Measurements from ENCODE around the gene BNIP2.
"Not testable (repeated sequence)": the region's sequence is repeated elsewhere in the genome, so short reads cannot be mapped to it uniquely, and the experiment has no call there.

BNIP2 gene

DNA sequence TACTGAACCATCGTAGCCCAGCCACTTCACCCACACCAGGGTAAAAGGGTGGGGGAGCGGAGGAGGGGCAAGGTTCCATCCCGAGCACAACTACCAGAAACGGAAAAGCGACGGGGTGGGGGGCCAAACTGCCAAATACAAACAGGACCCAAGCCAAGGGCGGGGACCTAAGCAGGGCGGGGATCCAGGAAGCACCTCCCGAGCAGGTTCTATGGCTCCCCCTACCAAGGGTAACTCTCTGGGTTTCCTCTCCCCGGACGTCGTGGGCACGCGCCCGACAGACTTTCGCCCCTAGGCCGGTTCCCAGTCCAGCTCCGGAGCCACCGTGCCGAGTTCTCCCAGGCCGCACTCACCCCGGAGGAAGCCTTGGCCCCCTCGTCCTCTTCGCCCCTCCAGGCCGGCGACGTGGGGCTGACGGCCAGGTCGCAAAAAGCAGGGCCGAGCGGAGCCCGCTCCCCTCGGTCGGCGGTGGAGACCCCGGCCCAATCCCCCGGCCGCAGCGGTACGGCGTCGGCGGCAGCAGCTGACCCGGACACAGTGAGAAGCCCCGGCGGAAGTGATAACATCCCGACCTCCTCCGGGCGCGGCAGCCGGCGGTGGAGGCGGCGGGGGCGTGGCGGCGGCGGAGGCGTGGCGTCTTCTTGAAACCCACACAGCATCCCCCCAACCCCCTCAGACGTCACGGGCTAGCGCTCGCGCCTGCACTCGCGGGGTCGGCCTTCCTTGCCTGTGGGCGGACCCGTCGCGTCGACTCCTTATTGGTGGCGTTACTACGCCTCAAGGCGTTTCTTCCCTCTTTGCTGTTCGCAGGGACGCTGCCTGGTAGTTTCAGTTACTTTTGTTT lies at the start of gene BNIP2:
Gene BNIP2 (minus strand): TSS at position 539 of the 844 bp plus-strand sequence. CDS start 6,863 bp downstream, outside the sequence.
- DNase-seq (ENCODE audit: low read depth in 1 of 2, low spot score in 1 of 2): peak; percentile 93 to 97

- DNase-seq (ENCODE audit: low read depth in 1 of 2, low spot score in 1 of 2): no peak
These were observed 49.6 kb upstream of the BNIP2 start for GRCh38 chr15:59738676-59739075.

DNA sequence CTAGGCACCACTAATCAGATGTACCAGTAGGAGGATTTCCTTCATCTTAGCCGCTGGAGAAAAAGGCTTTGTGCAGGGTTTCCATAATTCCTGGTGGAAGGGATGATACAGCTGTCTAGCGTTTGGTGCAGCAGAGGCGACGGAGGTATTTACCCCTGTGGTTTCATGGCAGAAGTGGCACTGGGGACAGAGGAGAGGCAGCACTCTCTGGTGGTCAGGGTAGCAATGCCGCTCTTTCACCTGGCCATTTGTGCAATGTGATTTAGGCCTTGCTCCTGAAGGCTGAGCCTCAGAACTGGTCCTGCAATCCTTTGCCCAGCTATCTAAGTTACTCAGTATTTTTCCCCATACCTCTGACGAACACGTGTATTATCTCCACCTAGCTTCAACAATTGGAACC lies 47.1 kb upstream of the BNIP2 start:
- no peak for DNase-seq (ENCODE audit: low read depth in 1 of 2, low spot score in 1 of 2)

DNA sequence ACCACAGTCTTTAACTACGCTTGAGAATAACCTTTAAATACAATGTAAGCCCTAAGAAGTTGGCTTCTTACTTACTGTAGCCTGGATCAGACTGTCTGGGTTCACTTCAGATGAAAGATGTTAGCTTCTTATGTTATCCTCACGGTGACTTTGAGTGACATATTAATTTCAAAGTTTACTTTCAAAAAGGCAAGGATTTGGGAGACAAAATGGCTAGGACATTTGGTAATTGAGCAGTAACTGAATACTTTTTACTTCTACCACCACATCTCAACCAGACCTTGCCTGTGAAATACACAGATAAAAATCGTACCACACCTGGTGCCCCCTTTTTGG lies 36.0 kb upstream of the BNIP2 start:
- no peak for DNase-seq (ENCODE audit: low read depth in 1 of 2, low spot score in 1 of 2)

DNA sequence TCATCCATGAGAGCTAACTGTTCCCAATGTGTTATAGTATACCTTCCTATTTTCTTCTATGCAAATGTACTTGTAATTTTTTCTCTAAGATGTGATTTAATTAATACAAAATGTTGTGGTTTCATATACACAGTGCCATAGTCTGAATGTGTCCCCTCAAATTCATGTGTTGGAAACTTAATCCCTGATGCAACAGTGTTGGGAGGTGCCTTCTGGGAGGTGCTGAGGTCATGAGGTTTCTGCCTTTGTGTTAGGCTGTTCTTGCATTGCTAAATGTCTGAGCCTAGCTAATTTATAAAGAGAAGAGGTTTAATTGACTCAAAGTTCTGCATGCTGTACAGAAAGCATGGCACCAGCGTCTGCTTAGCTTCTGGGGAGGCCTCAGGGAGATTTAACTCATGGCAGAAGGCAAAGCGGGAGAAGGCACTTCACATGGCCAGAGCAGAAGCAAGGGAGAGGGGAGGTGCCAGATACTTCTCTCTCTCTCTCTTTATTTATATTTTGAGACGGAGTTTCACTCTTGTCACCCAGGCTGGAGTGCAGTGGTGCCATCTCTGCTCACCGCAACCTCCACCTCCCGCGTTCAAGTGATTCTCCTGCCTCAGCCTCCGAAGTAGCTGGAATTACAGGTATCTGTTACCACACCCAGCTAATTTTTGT lies 34.7 kb upstream of the BNIP2 start:
- no peak for DNase-seq (ENCODE audit: low read depth in 1 of 2, low spot score in 1 of 2)

GRCh38 chr15:59722476-59722875 lies 33.4 kb upstream of the BNIP2 start:
- no peak for DNase-seq (ENCODE audit: low read depth in 1 of 2, low spot score in 1 of 2)

- no peak for DNase-seq (ENCODE audit: low read depth in 1 of 2, low spot score in 1 of 2)
These were observed 32.9 kb upstream of the BNIP2 start for GRCh38 chr15:59722037-59722436.

DNA sequence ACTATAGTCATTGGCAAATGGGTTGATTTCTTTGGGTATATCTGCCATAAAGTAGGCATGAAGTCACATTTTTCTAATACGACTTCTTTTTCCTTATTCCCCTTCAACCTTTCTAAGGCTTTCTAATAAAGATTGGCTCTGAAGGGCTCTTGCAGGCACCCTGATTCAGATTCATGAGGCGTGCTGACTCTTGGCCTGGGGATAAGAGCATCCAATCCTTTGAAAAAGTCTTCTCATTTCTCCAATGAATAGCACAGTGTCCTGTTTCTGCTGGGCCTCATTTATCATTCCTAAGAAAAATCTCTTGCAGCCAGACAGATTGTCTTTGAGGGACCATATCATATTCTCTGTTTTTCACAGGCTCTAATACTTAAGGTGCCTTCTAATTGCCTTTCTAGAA lies 32.3 kb upstream of the BNIP2 start:
- DNase-seq (ENCODE audit: low read depth in 1 of 2, low spot score in 1 of 2): no peak

GRCh38 chr15:59713177-59713576 lies 24.1 kb upstream of the BNIP2 start:
- DNase-seq (ENCODE audit: low read depth in 1 of 2, low spot score in 1 of 2): no peak

DNA sequence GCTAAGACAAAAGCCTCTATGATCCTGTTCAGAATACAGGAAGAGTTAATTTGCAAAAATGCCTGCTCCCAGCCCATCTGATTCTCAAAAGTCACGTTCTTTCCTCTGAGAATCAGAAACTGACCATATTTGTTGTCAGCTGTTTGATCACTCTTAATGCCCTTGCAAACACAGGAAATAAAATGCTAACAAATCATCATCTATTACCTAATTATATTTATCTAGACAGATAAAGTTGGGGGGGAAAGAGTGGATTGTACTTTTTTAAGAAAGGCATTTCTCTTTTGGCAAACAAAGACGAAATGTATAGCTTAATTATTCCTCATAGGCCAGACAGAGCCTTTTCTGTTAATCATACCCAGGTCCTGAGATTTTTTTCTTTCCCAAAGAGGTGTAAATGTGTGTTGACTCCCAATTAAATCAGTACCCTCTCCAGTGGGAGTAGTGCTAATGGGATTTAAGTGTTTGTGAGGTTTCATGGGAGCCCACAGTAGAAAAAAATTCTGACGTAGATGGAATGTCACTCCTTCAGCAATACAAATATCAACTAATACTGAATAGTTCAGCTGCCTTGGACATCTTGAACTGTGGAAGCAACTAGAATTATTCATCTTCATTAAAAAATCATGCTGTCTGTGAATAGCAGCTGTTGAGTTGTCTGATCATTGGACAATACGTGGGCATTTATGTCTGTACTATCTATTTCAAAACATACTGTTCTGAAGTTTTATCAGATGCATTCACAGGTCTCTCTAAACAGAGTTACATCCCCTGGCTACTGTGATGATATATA lies 22.5 kb upstream of the BNIP2 start:
- no peak for DNase-seq (ENCODE audit: low read depth in 1 of 2, low spot score in 1 of 2)

DNA sequence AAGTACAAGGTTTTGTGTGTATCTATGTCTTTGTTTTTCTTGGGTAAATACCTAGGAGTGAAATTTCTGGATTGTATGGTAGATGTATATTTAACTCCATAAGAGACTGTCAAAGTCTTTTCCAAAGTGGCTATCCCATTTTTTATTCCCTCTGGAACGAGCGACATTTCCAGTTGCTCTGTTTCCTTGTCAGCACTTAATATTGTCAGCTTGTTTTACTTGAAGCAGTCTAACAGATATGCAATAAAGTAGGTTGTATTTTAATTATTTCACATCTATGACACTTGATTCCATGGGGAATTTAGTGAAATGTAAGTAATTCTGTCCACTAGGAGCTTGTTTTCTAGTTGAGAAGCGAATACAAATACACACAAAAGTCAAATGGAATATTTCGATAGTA lies 18.5 kb upstream of the BNIP2 start:
- no peak for DNase-seq (ENCODE audit: low read depth in 1 of 2, low spot score in 1 of 2)

DNA sequence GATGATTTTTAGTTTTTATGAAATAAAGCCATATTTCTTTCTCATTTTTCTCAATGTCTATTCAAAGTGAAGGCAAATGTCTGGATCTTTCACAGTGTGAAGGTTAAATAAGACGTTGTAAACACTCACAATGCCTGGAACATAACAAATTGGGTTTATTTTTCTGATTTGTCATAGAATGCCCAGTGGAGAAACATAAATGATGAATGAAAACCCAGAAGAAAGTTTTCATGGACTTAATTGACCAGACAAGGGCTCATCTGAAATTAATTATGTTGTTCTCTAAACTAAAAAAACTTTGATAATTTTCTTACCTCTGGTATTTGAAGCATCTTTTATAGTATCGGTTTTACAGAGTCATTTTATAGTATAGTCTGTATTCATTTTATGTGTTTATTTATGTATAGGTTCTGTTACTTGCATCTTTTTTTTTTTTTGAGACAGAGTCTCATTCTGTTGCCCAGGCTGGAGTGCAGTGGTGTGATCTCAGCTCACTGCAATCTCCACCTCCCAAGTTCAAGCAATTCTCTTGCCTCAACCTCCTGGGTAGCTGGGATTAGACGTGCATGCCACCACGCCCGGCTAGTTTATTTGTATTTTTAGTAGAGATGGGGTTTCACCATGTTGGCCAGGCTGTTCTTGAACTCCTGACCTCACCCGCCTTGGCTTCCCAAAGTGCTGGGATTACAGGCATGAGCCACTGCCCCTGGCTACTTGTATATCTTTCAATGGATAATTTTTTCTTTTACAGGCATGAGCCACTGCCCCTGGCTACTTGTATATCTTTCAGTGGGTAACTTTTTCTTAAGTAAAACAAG lies 15.1 kb upstream of the BNIP2 start:
- no peak for DNase-seq (ENCODE audit: low read depth in 1 of 2, low spot score in 1 of 2)

- no peak for DNase-seq (ENCODE audit: low read depth in 1 of 2, low spot score in 1 of 2)
These were observed 13.2 kb upstream of the BNIP2 start for GRCh38 chr15:59702351-59702750.

- DNase-seq (ENCODE audit: low read depth in 1 of 2, low spot score in 1 of 2): no peak
These were observed 12.8 kb upstream of the BNIP2 start for GRCh38 chr15:59701880-59702279.

- DNase-seq (ENCODE audit: low read depth in 1 of 2, low spot score in 1 of 2): no peak
These were observed 10.8 kb upstream of the BNIP2 start for GRCh38 chr15:59699810-59700431.

DNA sequence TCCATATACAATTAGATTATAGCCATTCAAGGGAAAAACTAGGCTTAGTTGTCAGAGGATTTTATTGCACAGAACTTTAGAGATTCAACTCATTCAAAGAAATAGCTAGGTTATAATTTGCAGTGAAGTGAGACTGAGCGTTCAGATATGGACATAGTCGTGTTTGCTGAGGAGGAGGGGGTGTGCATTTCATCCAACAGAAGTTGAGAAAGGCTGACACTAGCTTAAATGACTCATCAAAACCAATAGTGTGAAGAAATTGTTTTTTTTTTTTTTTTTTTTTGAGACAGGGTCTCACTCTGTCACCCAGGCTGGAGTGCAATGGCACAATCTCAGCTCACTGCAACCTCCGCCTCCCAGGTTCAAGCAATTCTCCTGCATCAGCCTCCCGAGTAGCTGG lies 8.9 kb upstream of the BNIP2 start:
- DNase-seq (ENCODE audit: low read depth in 1 of 2, low spot score in 1 of 2): not testable (repeated sequence)

DNA sequence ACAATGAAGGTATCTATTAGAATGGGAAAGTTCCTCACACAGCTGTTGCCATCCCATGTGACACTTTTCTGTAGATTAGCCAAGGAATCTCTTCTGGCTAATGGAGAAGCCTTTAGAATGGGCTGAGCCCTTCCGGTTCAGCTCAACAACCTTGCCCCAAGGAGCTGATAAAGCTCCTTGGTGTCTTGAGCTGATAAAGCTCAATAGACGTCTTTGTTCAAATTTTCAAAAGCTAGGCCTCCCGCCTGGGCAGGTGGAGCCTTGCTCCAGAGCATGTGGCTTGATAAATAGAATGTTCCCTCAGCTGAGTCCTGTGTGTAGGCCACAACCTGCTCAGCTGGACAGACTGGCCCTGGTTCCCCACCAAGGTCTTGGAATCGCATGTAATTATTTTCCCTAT lies 7.2 kb upstream of the BNIP2 start:
- DNase-seq (ENCODE audit: low read depth in 1 of 2, low spot score in 1 of 2): no peak

DNA sequence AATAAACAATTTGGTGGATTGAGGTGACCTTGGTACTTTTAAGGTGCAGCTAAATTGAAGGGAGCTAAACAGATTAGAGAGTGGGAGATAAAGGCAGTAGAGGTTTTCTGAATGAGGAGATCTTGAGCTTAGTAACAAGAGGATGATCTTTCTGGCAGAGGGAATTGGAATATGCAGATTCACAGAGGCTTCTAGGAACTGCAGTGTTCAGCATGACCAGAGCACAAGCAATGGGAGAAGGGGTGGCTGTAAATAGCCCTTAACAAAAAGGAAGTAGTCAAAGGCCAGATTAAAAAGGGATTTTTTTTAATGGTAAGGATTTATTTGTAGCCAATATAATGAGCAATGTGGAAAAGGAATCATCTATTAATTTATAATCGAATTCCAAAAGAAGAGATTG lies 5.7 kb upstream of the BNIP2 start:
- no peak for DNase-seq (ENCODE audit: low read depth in 1 of 2, low spot score in 1 of 2)

- DNase-seq (ENCODE audit: low read depth in 1 of 2, low spot score in 1 of 2): no peak
These were observed 2.2 kb upstream of the BNIP2 start for GRCh38 chr15:59691194-59691805.

DNA sequence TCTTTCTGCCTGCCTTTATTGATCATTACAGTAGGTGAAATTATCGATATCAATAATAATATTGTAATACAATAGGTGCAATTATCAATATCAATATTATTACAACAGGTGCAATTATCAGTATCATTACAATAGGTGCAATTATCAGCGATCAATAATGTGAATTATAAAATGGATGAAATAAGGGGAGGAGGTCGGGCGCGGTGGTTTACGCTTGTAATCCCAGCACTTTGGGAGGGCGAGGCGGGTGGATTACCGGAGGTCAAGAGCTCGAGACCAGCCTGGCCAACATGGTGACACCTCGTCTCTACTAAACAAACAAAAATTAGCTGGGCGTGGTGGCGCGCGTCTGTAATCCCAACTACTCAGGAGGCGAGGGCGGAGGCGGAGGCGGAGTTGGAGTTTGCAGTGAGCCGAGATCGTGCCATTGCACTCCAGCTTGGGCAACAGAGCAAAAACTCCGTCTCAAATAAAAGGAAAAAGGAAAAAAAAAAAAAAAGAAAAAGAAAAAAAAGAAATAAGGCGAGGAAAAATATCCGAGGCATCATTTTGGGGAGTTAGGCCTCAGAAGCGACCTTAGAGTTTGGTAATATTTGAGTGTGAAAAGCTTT lies 611 bp upstream of the BNIP2 start:
- peak; percentile 18 to 42 for DNase-seq (ENCODE audit: low read depth in 1 of 2, low spot score in 1 of 2)

All from stimulated activated CD4-positive, alpha-beta T cell treated with anti-CD3 and anti-CD28 coated beads, Interleukin-15, amount 100 ng/mL, for 1 hour (primary cell).